Measurements from ENCODE around the gene PLA2G4D.

PLA2G4D gene

GRCh38 chr15:42027521-42027920, 66.8 kb downstream of the PLA2G4D start:
- H3K27me3 ChIP-seq (replicated peaks; ENCODE audit: insufficient read depth, low read length): no peaks in the 10 kb centered on the region
- no peaks in the 10 kb centered on the region for H3K36me3 ChIP-seq (replicated peaks; ENCODE audit: insufficient read depth, low read length)
- no peaks in the 10 kb centered on the region for H4K20me1 ChIP-seq (ENCODE audit: insufficient read depth, low read length)
- DNase-seq: no peak
- H3K9me2 ChIP-seq (replicated peaks; ENCODE audit: insufficient read depth, low read length): no peaks in the 10 kb centered on the region
- H3K27ac ChIP-seq (ENCODE audit: low read length): no peak overlapping the region
- H2AFZ ChIP-seq (ENCODE audit: low read length): no peak overlapping the region
- no peak overlapping the region for H3K9ac ChIP-seq (ENCODE audit: low read length)
- no peaks in the 10 kb centered on the region for H3K4me1 ChIP-seq (ENCODE audit: low read length)
- no peak overlapping the region for H3K4me3 ChIP-seq (ENCODE audit: low read length)
- no peaks in the 10 kb centered on the region for H3K79me2 ChIP-seq (ENCODE audit: low read length)
- H3K9me3 ChIP-seq (replicated peaks; ENCODE audit: insufficient read depth, low read length): no peaks in the 10 kb centered on the region
- H3F3A ChIP-seq (ENCODE audit: insufficient read depth, low read length): no peaks in the 10 kb centered on the region
- TF ChIP-seq EZH2 (optimal IDR thresholded peaks at IDR 0.05; ENCODE audit: low read depth, low read length) (no peak), EZH2phosphoT487 (IDR thresholded peaks at IDR 0.05; ENCODE audit: low read length) (no peak), CTCF (IDR thresholded peaks at IDR 0.05; ENCODE audit: low read length) (no peak)
- H3K4me2 ChIP-seq (ENCODE audit: low read depth, low read length): no peak overlapping the region

- Histone ChIP-seq H3K9me3 (replicated peaks; ENCODE audit: insufficient read depth, low read length) (no peaks in the 10 kb centered on the region), H3K4me2 (ENCODE audit: low read depth, low read length) (no peak overlapping the region), H3K27me3 (replicated peaks; ENCODE audit: insufficient read depth, low read length) (no peaks in the 10 kb centered on the region), H4K20me1 (ENCODE audit: insufficient read depth, low read length) (no peaks in the 10 kb centered on the region), H3K36me3 (replicated peaks; ENCODE audit: insufficient read depth, low read length) (no peaks in the 10 kb centered on the region), H3K79me2 (ENCODE audit: low read length) (no peaks in the 10 kb centered on the region), H3K9ac (ENCODE audit: low read length) (no peak overlapping the region), H3K4me1 (ENCODE audit: low read length) (no peaks in the 10 kb centered on the region), H3K4me3 (ENCODE audit: low read length) (no peak overlapping the region), H3F3A (ENCODE audit: insufficient read depth, low read length) (no peaks in the 10 kb centered on the region), H3K27ac (ENCODE audit: low read length) (no peak overlapping the region), H2AFZ (ENCODE audit: low read length) (no peak overlapping the region), H3K9me2 (replicated peaks; ENCODE audit: insufficient read depth, low read length) (no peaks in the 10 kb centered on the region)
- no peak for DNase-seq
- TF ChIP-seq EZH2 (optimal IDR thresholded peaks at IDR 0.05; ENCODE audit: low read depth, low read length) (no peak), CTCF (IDR thresholded peaks at IDR 0.05; ENCODE audit: low read length) (no peak), EZH2phosphoT487 (IDR thresholded peaks at IDR 0.05; ENCODE audit: low read length) (no peak)
These were observed 70.1 kb downstream of the PLA2G4D start for GRCh38 chr15:42024303-42024702.

DNA sequence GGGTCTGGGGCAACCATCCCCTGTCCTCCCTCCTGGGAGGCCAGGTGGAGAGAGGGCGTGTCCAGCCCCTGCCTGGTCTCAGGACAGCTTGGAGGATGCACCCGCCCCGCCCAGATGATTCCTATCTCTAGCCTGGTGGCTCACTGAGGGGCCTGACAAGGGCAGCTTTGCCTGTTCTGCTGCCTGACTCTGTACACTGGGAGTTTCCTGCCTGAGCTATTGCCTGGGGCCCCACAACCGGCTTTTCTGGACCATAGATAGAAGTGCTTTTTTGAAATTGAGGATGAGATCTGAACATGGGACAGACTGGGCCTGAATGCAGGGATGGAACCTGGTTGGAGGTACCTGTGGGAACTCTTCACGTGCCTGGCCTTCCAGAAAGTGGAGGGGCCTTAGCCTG, 72.8 kb downstream of the PLA2G4D start:
- Histone ChIP-seq H3K4me2 (ENCODE audit: low read depth, low read length) (no peak overlapping the region), H3F3A (ENCODE audit: insufficient read depth, low read length) (no peaks in the 10 kb centered on the region), H3K27ac (ENCODE audit: low read length) (no peak overlapping the region), H3K9me2 (replicated peaks; ENCODE audit: insufficient read depth, low read length) (no peaks in the 10 kb centered on the region), H3K4me1 (ENCODE audit: low read length) (no peaks in the 10 kb centered on the region), H3K27me3 (replicated peaks; ENCODE audit: insufficient read depth, low read length) (no peaks in the 10 kb centered on the region), H4K20me1 (ENCODE audit: insufficient read depth, low read length) (no peaks in the 10 kb centered on the region), H3K4me3 (ENCODE audit: low read length) (no peak overlapping the region), H3K9ac (ENCODE audit: low read length) (no peak overlapping the region), H2AFZ (ENCODE audit: low read length) (no peak overlapping the region), H3K79me2 (ENCODE audit: low read length) (no peaks in the 10 kb centered on the region), H3K36me3 (replicated peaks; ENCODE audit: insufficient read depth, low read length) (no peaks in the 10 kb centered on the region), H3K9me3 (replicated peaks; ENCODE audit: insufficient read depth, low read length) (no peaks in the 10 kb centered on the region)
- no peak for DNase-seq
- TF ChIP-seq EZH2phosphoT487 (IDR thresholded peaks at IDR 0.05; ENCODE audit: low read length) (no peak), EZH2 (optimal IDR thresholded peaks at IDR 0.05; ENCODE audit: low read depth, low read length) (no peak), CTCF (IDR thresholded peaks at IDR 0.05; ENCODE audit: low read length) (no peak)
